ENCODE measurements around the gene KDM2A. TPM values are rescaled to one million over a fixed set of nuclear protein-coding genes. Genes with fewer than 3 reads are reported as not detected.
A peak's percentile ranks its signal among the peaks of the same experiment; 100 is the strongest.

Gene KDM2A
- total RNA-seq, 1 donor from 2014 or later = 46.4 TPM

DNA sequence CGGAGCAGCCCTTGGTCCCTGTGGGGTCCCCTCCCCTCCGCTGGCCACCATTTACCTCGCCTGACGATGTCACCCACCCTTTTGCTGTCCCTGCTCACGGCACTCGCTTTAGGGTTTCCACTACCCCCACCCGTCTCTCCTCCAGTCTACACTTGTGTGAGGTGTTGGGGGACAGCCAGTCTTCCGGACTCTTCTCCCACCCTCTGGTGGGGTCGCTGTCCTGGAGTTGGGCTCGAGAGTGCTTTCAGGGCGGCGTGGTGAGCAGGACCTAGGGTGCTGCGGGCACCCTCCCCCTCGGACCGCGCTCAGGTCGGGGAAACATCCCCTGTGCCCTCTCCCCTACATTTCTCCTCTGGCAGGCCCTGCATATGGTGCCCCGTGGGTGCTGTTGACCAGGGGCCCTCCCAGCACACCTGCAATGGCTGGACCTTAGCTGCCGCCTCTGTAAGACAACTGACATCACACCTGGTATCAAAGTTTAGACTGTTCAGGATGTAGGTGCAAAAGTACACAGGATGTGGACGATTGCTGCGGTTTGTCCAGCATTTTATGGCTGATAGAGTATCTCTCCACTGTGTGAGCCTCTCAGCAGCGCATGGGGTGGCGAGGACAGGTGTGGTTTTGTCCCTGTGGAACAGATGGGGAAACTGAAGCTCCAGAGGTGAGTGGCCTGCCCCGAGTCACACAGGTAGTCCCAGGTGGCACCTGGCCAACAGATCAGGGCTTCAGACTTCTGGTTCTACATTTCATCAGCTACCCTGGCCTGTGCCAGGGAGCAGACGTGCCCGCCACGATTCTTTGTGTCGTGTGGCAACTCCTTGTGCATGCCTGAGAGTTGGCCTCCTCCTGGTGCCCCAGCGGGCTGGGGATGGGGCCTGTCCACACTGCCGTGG is 148.4 kb downstream of the KDM2A start:
- intact Hi-C loops (cut with DNase I) = loop anchor here (2.0 to 5.0 kb wide), 2 partner anchors 21 to 35 kb away; partner anchors contain the start of genes ANKRD13D and SSH3
- DNase-seq (ENCODE audit: low spot score) = peak; percentile 75

DNA sequence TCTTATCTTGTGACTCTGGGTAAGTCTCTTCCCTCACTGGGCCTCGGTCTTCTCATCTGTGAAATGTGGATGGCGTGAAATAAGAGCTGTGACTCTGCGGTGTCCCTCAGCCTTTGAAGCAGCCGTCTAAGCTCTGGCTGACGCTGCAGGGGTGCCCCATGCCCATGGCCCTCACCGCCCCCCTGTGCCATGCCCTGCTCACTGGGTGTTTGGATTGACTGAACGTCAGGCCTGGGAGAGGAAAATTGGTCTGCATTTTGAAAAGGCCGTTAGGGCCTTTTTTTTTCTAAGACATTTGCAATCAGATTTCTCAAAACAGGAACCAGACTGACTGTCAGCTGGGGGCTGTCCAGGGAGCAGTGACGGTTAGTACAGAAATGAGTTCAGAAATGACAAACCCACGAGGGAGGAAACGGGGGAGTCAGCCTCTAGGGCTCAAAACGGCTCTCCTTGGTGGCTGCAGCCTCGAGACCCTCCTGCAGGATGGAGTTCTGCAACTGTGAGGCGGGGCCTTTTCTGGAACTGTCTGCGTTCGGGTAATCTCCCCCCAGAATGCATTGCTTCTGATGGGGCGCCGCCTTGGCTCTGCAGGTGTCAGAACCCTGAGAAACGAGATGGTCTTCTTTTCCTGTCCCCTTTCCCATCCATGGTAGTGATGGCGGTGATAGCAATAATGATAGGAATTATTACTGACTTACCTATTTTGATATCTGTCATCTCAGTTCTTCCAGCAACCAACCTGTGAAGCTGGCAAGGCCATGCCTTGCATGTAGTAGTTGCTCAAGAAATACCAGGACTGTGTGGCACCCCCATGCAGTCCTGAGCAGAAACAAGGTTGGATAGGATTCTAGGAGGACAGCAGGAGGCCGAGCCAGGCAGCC is 149.3 kb downstream of the KDM2A start:
- intact Hi-C loops (cut with DNase I) = loop anchor here (5.0 kb wide), 1 partner anchor 34 kb away; the partner anchor contains the start of gene SSH3
- DNase-seq (ENCODE audit: low spot score) = peak; percentile 75

DNA sequence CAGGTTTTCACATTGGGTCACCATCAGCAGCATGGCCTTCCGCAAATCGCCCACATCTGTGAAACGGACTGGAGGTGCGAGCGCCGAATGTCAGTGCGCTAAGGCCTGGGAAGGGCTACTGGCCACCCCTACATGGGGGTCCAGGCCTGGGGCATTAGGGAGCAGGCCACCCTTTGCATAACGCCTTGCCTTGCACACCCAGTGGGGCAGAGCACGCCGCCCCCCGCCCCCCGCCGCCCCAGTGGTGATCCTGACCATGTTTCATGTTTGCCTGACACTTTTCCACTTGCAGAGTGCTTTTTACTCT is 149.9 kb downstream of the KDM2A start:
- intact Hi-C loops (cut with DNase I) = loop anchor here (5.0 kb wide), 1 partner anchor 33 kb away; the partner anchor contains the start of gene SSH3
- DNase-seq (ENCODE audit: low spot score) = peak; percentile 72

DNA sequence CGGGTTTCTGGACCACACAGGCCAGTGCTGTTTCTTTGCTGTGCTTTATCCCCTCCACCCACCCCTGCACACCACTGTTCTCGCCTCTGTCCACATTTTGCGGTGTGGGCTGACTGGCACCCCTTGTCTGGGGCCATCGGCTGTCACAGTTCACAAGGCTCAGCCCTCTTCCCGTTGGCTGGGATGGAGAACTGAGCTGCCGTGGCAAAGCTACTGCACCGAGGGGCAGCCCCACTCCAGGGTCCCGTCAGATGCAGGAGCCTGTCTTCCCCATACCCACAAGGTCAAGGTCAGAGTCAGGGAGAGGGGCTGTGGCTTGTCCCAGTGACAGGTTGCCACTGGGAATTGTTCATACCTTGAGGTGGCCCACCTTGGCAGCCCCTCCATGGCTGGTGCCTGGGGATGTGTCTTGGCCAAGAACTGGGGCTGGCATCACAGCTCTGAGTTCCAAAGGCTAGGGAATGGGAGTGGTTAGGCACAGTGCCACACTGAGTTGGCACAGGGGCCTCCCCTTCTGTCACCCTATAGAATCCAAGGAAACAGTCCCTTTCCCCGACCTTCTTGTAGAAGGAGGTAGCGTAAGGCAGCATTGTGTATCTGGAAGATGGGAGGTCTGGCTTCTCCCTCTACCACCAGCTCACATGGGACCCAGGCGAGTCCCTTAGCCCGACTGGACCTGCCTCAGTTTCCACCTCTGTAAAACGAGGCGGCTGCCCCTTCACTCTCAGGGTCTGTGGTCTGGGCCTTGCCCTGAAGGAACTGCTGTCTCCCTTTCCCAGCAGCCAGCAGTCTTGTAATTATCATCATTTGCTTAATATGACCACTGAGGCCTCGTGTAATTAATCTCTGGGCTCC is 150.6 kb downstream of the KDM2A start:
- intact Hi-C loops (cut with DNase I) = loop anchor here (5.0 kb wide), 1 partner anchor 33 kb away; the partner anchor contains the start of gene SSH3
- DNase-seq (ENCODE audit: low spot score) = peak; percentile 74

DNA sequence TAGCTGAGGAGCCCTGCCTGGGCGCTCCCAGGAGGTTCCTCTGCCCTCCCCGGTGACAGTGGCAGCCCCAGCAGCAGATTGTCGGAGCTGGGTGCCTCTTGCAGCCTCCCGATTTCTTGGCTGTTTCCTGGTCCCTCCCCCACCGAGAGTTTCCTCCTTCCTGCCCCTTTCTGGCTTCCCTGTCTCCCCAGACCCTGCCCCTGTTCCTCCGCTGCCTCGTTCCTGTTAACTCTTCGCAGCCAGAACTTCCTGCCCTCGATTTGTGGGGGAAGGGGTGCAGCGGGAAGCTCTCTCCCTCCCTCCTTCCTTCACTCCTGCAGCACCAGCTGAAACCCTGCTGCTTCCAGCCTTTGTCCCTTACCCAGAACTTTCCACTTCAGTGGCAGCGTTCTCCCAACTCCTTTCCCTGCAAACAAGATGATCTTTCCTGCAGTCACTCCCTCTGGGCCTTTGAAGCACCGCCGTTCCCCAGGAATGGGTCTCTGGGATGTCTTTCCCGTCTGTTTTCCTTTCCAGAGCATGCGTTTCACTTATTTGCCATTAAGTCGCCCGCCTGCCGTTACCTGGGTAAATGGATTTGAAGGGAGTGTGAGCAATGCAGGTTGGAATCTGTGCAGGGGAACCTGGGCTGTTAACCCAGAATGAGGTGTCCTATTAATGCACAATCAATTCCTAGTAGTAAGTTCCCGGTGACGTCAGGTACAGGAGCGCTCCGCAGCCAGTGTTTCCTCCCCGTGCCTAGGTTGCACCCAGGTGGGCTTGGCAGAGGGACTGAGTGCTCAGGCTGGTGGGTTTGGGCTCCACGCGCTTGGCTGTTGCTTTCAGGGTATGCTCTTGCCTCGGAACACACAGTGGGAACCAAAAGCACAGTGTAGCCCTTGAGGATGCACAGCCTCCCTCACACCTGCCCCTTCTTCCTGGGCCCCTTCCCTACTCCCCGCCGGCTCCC is 151.5 kb downstream of the KDM2A start:
- peak; percentile 90 for DNase-seq (ENCODE audit: low spot score)
- intact Hi-C loops (cut with DNase I) = no loop called here

DNA sequence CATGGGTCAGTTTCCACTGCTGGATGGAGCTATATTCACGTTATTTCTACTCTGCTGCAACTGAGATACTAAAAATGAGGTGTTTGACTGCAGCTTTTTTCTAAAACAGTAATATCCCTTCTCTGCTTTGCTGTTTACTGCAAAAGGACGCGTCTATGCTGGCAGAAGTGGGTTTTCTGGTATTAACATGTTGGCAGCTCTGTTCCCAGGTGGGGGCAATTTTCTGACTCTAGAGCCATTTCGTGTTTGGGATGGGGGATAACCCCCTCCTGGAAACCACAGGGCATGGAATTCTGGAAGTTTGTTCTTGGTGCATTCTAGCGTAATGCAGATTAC is 152.1 kb downstream of the KDM2A start:
- no peak for DNase-seq (ENCODE audit: low spot score)
- intact Hi-C loops (cut with DNase I) = no loop called here

DNA sequence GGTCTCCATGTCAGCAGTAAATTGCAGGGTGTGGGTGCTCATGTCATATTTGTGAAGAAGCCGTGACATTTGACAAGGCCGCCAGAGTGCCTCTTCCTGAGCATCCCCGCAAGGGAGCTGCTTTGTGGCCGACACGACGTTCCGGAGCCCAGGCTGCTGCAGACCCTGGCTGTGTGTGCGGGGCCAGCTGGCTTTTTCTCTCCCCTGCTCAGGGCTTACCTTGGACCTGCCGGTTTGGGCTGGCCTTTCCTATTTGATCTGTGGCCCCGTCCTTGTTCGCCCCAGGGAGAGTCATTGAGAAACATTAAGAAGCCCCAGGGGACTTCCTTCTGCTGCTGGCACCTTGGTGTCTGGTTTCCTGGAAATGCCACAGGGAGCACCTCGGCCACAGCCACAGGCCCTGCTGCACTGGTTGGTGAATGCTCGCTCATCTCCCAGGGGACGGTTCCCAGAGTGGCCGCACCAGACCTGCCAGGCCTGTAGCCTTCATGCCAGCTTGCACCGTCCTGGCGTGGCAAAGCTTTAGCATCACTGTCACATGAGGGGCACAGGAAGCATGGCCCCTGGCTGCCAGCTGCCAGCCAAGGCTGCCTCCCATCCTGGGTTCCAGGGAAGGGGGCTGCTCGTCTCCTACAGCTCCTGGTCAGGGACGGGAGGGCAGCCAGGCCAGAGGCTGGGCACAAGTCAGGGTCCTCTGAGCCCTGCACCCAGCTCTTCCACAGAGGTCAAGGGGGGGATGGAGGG is 152.7 kb downstream of the KDM2A start:
- DNase-seq (ENCODE audit: low spot score) = peak; percentile 81
- intact Hi-C loops (cut with DNase I) = no loop called here

DNA sequence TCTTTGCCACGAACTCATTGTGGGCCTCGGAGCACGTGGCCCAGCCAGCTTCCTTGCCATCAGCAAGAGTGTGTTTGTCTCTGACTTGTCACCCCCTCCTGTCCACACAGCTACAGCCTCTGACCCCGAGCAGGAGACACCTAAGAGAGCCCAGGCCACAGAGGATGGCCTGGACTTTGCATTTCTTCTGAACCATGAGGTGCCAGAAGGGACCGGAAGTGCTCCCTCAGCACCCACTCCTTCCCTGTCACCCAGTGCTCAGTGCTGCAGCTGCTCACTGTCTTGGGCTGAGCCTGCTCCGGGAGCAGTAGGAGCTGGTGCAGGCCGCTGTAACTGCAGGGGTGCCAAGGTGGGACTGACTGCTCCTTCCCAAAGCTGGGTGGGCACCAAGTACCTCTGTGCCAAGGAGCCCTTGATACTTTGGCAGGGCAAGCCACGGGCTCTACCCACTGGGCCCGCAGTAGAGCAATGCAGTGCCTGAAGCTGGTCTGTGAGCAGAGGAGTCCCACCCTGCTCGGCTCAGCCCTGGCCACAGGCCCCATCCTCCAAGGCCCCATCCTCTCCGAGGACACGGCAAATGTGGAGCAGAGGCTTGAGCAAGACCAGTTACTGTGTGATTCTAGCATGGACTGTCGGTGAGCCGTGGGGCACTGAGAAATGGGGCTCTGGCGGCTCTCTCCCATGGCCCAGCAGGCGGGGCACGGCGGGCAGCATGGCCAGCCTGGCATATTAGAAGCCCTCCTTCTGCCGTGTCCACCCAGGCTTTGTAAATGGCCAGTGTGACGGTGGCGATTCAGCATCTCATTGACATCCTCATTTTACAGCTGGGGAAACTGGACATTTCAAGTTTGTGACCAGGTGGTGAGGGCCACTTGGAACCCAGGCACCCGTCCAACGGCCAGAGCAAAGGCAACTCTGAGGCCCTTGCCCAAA is 153.5 kb downstream of the KDM2A start:
- intact Hi-C loops (cut with DNase I) = no loop called here
- DNase-seq (ENCODE audit: low spot score) = peak; percentile 74

DNA sequence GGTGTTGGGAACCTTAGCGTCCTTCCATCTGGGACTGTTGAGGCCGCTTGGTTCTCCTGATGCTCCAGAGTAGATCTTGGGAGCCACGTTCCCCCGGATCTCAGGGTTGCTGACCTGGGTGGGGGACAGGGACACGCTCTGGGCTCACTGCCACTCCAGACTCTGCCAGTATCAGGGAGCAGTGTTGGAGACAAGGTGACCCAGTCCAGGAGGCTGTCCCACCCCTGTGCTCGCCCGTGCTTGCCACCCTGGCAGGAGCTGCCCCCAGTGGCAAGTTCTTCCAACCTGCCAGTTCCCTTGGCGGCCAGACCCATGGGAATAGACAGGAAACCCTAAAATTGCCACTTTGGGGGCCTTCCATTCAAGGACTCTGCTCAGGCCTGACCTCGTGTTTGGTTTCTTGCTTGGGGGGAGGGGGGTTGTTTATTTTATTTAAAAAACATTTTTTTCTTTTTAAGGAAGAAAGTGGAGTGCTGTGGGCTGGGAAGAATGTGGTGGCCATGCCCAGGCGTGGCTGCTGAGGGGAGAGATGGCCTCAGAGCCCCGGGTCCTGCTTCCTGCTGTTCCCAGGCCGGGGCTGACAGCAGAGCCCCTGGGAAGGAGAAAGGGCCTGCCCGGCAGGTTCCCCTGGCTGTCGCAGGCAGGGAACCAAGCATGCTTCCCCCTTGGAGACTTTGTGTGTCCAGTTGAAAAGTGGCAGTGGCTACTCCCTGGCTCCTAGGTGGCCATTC is 154.4 kb downstream of the KDM2A start:
- intact Hi-C loops (cut with DNase I) = no loop called here
- DNase-seq (ENCODE audit: low spot score) = peak; percentile 77

DNA sequence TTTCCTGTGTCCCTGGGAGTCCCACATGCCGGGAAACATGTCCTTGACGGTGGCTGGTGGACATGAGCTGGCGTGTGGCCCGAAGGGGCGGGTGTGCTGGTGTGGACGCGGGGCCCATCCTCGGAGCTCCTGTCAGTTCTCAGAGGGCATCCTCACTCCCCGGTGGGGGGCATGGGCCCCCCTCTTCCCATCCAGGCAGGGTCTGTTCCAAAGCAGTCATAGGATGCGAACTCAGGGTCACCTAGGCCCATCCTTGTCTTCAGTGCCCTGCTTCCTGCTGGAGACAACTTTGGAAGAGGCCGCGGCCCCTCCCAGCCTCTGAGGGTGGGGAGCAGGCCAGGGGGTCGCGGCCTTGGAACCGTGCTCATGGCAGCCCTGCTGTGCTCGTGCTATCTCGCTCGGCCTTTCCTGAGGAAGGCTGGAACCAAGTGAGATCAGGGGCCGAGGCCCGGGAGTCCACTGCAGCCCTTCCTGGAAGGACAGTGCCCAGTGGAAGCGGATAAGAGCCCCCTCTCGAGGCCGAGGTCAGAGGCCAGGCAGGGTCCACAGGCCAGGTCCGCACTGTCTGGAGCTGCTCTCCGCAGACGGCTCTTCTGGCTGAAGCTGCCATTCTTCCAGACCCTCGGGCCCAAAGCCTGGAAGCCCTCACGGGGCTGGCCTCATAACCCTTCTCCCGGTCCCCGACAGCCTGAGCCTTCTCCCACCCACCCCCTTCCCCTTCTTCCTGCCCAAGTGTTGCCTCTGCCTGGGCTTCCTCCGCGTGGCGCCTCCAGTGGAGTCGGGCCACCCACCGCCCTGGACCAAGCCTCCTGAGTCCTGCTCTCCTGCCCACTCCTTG is 155.9 kb downstream of the KDM2A start:
- DNase-seq (ENCODE audit: low spot score) = peak; percentile 78
- intact Hi-C loops (cut with DNase I) = no loop called here

DNA sequence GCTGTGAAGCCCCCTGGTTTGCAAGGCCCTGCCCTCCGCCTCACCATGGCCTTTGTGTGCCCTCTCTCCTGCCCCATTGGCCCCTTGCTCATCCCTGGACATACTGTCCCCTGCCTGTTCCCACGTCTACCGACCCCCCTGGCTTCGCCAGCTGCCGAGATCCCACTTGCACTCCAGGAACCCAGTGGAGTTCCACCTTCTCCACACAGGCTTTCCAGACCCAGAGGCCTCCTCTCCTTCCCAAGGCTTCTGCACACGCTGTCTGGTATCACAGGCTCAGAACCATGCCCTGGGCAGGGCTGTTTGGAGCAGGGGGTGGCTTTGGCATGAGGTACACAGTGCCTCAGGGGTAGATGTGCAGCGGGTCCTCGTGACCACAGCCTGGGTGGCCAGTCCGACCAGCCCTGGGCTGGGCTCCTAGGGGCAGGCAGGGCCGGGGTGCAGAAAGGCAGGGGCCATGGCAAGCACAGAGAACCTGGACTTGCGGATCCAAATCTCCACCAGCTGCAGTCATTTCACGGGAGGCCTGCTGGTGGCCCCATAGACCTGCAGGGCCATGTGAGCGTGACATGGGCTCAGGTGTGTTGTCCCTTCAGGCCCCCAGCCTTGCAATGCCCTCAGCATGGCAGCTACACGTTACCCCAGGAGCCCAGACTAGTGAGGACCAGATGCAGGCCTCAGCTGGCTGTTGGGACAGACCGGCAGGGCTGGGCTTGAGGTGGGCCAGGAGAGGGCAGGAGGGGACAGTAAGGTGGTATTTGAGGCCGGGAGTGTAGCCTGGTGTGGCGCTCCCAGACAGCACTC is 156.7 kb downstream of the KDM2A start:
- DNase-seq (ENCODE audit: low spot score) = peak; percentile 63
- intact Hi-C loops (cut with DNase I) = no loop called here

DNA sequence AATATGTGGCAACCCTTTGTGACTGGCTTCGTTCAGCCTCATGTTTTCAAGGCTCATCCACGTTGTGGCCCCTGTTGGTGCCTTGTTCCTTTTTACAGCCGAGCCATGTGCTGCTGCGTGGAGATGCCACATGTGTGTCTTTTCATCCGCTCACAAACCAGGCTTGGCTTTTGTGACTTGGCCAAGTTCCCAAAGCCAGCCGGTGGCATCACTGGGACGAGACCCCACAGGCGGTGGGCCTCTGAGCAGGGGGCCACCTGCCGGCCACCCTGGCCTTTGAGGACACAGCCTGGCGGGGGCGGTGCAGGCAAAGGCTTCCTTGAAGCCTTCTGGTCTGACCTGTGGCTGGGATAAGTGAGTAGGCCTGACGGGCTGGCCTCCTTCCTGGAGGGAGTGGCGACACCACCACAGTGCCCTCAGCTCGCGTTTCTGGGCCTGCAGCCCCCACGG is 157.7 kb downstream of the KDM2A start:
- intact Hi-C loops (cut with DNase I) = no loop called here
- DNase-seq (ENCODE audit: low spot score) = peak; percentile 83

DNA sequence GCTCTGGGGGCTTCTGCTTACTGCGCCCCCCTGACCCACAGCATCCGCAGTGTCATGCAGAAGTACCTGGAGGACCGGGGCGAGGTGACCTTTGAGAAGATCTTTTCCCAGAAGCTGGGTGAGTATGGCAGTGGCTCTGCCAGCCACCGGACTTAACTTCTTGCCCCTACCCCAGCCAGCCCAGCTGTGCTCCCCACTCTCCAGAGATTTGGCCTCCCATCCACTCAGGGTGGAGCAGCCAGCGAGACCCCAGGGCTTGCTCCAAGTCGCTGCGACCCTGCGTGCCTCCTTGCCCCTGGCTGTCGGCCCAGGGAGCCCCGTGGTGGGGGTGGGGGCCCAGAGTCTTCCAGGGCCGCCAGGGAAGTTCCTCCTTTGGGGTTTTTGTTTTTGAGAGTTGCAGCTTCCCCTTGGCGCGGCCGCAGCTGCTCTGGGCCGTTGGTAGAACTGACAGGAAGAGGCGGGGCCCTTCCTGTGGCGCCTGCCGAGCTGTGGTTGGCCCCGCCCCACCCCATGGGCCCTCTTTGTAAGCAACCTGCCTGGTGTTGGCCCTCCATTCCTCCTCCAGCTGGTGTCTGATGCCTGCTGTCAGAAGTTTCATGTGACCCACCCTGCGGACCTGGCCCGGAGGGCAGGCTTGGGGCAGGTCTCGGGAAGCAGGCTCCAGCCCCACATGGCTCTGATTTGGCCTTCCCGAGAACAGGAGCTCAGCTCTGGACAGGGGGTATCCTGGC is 158.3 kb downstream of the KDM2A start:
- intact Hi-C loops (cut with DNase I) = no loop called here
- peak; percentile 97 for DNase-seq (ENCODE audit: low spot score)
